IPS-18c (cell line): ENCODE results near the gene NOP58.
"Not testable (repeated sequence)": the region's sequence is repeated elsewhere in the genome, so short reads cannot be mapped to it uniquely, and the experiment has no call there.

Source experiments
- H3K4me3 ChIP-seq: 2 replicates; pipeline ENCODE4 v1.7.0; 2013; ENCODE audit warnings: low read depth, mild to moderate bottlenecking, low read length, moderate library complexity; ENCODE audit not compliant: insufficient read depth
- H3K9me3 ChIP-seq: one replicate; pipeline ENCODE4 v1.6.1; 2013; ENCODE audit warnings: mild to moderate bottlenecking, low read length, moderate library complexity; ENCODE audit not compliant: control insufficient read depth, insufficient read depth

NOP58 gene, protein sequence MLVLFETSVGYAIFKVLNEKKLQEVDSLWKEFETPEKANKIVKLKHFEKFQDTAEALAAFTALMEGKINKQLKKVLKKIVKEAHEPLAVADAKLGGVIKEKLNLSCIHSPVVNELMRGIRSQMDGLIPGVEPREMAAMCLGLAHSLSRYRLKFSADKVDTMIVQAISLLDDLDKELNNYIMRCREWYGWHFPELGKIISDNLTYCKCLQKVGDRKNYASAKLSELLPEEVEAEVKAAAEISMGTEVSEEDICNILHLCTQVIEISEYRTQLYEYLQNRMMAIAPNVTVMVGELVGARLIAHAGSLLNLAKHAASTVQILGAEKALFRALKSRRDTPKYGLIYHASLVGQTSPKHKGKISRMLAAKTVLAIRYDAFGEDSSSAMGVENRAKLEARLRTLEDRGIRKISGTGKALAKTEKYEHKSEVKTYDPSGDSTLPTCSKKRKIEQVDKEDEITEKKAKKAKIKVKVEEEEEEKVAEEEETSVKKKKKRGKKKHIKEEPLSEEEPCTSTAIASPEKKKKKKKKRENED

DNA sequence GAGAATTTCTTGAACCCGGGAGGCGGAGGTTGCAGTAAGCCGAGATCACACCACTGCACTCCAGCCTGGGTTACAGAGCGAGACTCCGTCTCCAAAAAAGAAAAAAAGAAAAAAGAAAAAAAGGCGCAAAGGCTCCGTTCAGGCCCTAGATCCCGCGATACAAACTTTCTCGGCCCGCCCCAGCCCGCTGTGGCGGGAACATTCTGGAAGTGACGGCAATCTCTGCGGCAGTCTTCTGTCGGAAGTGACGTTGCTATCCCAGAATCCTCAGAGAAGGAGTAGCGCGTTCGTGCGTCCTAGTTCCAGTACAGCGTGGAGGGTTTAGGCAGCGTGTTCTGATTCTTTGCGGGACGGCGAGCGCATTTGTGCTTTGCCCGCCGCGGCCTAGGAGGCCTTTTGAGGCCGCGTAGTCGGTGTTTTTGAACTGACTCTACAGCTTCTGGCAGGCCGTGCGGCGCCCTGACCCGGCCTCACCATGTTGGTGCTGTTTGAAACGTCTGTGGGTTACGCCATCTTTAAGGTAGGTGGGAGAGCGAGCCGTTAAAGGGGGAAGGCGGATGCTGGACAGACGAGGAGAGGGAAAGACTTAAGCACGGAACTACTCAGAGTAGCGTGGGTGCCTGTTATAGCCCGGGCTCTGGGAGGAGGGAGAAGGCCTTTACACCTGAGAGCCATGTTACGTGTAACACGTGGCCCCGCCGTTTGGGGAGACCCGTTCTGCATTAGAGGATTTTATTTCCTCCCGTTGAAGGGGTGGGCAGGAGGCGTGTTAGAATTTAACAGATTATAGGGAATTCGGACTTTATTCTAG lies at the start of gene NOP58:
TSS of gene NOP58 (plus strand) at position 297 of the 811 bp plus-strand sequence. CDS start at position 476, 179 bp downstream.
- no peaks in the 10 kb centered on the region for H3K9me3 ChIP-seq
- peak within 1 kb of the TSS; percentile 82 for H3K4me3 ChIP-seq

DNA sequence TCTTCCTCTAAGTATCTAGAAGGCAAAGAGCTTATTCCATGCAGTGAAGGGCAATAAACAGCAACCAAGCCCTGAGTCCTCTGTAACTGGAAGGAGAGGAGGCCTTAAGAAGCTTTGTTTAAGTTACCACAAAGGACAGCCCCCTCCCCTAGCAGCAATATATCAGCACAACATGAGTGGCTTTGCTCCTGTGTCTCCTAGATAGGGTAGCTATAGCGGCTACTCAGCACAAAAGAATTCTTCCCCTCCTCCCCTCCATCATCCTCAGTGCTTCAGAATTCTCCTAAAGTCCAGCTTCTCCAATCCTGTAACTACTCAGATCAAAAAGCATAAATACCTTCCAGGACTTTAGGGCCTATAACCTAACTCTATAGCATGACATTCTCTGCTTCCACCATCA lies 43.7 kb upstream of the NOP58 start:
- H3K4me3 ChIP-seq: no peak overlapping the region
- H3K9me3 ChIP-seq: no peaks in the 10 kb centered on the region

DNA sequence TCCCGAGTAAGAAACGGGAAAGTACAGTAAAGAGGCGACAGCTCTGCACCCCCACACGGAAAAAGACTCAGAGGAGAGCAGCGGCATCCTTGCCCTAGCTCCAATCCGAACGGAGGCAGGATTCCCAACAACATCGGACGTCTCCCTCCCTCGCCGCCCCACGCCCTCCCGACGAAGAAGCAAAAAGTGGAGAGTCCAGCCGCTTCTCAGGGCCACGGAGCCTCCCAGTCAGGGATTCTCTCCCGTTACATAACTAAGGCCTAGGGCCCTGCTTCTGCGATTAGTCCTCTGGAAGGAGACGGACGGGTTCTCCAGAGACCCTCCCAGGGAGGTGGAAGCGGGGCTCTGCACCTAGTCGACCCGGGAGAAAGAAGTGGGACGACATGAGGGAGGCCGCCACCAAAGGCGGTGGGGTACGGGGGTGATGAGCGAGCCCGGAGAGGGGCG lies 27.8 kb upstream of the NOP58 start:
- peak overlapping the region; percentile 97 for H3K4me3 ChIP-seq
- peaks cover 3% of the 10 kb centered on the region for H3K9me3 ChIP-seq

DNA sequence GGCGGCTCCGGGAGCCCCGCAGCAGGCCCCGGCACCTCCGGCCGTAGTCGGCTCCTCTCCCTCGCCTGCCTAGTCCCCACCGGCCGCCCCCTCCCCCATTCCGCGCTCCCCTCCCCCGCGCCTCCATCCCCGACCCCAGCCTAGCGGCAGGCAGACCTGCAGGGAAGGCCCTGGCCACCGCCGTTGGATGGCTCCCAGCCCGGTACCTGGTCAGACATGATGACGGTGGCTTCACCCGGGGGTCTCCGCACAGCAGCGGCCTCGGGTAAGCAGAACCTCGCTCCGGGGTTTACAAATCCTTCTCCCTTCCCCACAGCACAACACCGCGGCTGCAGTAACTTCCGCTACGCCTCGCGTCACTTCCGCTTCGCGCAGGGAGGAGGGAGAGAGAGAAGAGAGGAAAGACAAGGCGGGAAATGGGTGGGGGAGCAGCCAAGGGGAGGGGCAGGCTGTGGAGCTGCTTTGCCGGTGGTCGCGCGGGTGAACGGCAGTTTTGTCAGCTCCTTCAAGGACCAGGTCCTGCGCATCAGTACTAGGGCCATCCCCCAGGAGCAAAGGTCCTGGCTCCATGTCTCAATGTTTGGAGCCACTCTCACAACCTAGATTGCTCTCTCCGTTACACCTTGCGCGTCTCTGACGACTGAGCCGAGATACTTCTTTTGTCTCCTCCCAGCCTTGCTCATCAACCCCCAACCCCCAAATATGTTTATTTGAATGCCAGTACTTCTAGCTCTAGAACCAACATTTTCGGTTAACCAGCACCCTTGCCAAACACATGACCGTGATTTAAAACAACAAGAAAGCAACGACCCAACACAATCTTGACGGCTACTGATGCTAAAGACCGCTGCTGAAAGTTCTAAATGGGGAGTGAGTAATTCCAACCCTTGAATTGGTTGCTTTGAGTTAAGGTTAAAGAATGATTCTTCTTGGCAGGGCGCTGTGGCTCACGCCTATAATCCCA lies 27.0 kb upstream of the NOP58 start, which contains the start of gene SUMO1:
TSS of gene SUMO1 (minus strand) at position 364 of the 964 bp plus-strand sequence. CDS start at position 218, 146 bp downstream.
- H3K4me3 ChIP-seq: peak within 1 kb of the TSS; percentile 97
- peaks cover 3% of the 10 kb centered on the region for H3K9me3 ChIP-seq

DNA sequence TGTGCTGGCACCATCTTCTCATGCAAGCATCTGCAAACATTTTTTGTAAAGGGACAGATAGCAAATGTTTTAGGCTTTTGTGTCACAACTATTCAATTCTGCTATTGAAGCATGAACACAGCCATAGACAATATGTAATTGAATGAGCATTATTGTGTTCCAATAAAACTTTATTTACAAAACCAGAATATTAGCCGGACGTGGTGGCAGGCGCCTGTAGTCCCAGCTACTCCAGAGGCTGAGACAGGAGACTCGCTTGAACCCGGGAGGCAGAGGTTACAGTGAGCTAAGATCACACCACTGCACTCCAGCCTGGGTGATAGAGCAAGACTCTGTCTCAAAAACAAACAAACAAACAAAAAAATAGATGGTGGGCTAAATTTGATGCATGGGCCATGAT lies 17.9 kb upstream of the NOP58 start:
- H3K9me3 ChIP-seq, H3K4me3 ChIP-seq: not testable (repeated sequence)

DNA sequence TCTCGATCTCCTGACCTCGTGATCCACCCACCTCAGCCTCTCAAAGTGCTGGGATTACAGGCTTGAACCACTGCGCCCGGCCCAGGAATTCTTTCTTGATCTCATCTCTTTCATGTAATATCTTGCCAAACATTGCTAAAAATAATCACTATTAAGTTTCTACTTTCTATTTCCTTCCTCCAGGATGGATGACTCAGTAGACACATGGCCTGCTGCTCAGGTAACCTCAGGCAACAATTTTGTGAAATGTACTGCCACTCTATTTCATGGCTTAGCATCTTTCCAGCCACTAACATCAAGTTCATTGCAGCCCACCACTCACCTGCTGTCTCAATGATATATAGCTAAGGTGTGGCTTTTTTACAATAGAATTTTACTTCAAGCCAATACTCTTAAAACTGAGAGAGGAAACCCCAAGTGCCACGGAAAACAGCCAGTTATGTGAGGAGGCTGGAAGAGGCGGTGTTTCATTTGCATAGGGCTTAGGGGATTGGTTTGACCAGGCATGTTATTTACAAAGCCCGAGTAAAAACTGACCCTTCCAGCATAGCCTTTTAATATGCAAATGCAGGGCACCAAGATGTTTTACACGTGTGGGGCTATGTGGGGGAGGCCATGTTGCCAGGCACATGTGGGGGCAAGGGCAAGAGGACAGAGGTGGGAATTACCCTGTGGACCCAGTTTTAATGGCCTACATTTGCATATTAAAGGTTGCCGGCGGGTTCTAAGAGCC lies 15.9 kb upstream of the NOP58 start:
- Histone ChIP-seq H3K9me3 (no peaks in the 10 kb centered on the region), H3K4me3 (no peak overlapping the region)

DNA sequence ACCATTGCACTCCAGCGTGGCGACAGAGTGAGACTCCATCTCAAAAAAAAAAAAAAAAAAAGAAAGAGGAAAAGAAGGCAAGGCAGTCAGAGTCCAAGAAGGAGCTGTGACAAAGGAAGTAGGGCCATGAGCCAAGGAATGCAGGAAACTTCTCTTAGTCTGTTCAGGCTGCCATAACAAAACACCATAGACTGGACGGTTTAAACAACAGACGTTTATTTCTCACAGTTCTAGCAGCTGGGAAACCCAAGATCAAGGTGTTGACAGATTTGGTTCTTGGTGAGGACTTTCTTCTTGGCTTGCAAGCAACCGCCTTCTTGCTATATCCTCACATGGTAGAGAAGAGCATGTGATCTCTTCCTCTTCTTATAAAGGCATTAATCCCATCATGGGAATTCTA lies 14.1 kb upstream of the NOP58 start:
- no peak overlapping the region for H3K4me3 ChIP-seq
- no peaks in the 10 kb centered on the region for H3K9me3 ChIP-seq

DNA sequence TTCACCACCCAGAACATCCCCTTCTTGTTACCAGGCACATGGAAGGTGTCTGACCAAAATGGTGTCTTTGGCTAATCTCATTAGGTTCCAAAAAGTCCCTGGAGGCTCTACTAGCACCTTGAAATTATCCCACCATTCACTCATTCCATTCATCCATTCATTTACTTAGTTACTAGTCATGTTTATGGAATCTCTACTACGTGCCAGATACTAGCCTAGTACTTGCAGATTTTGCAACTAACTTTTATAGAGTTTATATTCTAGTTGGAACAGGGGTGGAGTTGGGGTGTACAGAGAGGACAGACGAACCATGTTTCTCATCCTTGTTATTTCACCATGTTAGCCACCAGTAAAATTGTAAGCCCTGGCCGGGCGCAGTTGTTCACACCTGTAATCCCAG lies 4.0 kb upstream of the NOP58 start:
- H3K9me3 ChIP-seq: no peaks in the 10 kb centered on the region
- no peak overlapping the region for H3K4me3 ChIP-seq

DNA sequence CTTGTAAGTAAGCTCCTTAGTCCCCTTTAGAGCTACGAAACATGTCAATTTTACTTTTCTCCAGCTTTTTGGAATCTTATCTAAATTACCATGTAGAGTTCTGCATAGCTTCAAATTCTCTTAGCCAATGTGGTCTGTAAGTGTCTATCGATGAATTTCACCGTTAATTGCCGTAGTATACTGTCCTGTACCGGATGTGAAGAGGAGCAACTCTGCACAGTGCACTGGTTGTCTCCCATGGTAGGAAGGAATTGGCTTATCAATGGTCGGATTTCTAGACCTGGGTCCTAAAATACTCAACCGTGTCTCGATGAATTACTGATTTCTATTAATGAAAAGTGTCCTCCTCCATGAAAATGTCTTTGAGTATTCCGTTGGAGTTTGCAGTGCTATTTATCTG lies 1.9 kb downstream of the NOP58 start:
- peak overlapping the region; percentile 82 for H3K4me3 ChIP-seq
- no peaks in the 10 kb centered on the region for H3K9me3 ChIP-seq

DNA sequence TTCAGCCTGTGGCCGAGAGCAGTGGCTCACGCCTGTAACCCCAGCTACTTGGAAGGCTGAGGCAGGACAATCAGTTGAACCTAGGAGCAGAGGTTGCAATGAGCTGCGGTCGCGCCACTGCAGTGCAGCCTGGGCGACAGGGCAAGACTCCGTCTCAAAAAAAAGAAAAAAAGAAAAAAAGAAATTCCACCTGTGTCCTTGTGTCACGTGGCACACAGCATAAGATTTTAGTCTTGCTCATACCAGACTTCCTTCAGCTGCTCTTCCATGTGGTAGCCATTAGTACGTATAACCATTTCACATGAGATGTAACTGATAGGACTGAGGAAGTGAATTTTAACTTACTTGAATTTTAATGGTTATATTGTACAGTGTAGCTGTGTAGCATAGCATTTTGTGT lies 4.0 kb downstream of the NOP58 start:
- no peaks in the 10 kb centered on the region for H3K9me3 ChIP-seq
- H3K4me3 ChIP-seq: no peak overlapping the region

DNA sequence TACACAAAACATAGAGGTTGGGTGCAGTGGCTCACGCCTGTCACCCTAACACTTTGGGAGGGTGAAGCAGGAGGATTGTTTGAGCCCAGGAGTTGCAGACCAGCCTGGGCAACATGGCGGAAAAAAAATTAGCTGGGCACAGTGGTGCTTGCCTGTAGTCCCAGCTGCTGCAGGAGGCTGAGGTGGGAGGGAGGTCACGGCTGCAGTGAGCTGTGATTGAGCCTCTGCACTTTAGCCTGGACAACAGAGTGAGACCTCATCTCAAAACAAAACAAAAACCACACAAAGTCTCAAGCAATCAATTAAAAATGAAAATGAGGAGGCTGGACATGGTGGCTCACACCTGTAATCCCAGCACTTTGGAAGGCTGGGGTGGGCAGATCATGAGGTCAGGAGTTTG lies 4.9 kb downstream of the NOP58 start:
- Histone ChIP-seq H3K4me3 (no peak overlapping the region), H3K9me3 (no peaks in the 10 kb centered on the region)

DNA sequence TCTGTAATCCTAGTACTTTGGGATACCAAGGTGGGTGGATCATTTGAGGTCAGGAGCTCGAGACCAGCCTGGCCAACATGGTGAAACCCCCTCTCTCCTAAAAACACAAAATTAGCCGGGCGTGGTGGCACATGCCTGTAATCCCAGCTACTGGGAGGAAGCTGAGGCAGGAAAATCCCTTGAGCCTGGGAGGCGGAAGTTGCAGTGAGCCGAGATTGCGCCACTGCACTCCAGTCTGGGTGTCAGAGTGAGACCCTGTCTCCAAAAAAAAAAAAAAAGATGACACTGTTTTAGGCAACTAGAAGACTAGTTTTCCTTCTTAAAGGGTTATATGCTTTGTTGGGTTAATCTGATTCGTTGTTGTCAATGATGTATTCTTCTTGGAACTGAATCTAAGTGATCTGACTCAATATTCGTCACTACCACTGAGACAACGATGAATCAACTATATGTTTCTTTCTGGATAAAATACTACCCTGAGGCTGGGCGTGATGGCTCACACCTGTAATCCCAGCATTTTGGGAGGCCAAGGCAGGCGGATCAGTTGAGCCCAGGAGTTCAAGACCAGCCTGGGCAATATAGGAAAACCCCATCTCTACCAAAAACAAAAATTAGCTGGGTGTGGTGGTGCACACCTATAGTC lies 10.6 kb downstream of the NOP58 start:
- not testable (repeated sequence) for H3K4me3 ChIP-seq, H3K9me3 ChIP-seq

DNA sequence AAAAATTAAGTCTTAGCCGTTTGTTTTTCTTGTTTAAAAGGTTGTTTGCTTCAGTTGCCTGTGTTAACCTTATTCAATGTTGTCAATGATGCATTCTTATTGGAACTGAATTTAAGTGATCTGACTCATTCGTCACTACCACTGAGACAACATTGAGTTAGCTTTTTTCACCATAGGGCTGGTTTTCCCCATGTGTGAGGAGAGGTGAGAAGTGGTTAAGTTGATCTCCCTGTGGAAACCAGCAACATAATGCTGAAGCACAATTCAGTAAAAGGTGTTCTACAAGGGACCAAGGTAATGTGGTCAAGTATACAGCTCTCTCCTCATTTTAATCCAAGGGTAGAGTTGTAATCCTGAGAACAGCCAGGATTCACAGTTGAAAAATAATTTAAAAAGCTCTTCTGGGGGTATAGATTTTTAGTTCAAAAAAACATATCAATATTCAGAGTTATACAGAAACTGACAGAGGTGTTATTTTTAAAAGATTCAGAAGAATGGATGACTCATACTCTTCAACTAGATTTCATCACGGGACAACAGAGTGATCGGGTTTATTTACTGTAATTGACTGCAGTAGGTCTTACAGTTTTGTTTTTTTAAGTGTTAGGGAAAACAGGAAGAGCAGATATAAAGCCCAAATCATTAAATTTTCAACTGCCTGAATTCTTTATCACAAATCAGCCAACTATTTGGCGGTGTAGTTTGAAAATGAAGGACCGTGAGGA lies 12.6 kb downstream of the NOP58 start:
- peaks cover 2% of the 10 kb centered on the region for H3K9me3 ChIP-seq
- H3K4me3 ChIP-seq: no peak overlapping the region

DNA sequence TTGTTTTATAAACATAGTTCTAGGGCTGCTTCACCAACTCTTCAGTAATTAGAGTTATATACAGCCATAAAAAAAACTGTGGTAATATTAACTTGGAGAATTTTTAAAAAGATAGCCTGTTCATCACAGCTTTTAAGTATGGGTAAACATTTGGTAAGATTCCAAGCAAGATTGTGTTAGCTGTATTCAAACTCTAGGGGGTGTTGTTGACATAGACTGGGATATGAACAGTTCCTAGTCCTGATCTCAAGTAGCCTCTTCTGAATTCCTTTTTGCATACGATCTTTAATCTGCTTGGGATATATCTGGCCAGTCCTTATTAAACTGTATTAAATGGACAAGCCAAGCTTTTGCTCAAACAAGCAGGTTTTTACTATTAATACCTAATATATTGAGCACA lies 13.4 kb downstream of the NOP58 start:
- Histone ChIP-seq H3K4me3 (no peak overlapping the region), H3K9me3 (peaks cover 2% of the 10 kb centered on the region)

DNA sequence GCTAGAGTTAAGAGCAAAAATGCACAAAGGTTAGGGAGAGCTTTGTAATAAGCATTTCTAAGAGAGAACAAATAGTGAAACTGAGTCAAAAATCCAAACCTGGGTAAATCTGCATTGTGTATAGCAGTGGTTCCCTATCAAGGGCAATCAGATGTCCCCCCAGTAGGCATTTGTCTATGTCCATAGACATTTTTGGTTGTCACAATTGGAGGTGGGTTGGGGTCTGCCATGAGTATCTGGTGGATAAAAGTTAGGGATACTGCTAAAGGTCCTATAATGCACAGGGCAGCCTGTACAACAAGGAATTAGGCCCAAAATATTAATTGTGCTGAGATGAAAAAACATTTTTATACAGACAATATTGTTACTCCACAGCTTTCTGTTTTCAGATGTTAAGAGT lies 21.0 kb downstream of the NOP58 start:
- H3K9me3 ChIP-seq: no peaks in the 10 kb centered on the region
- H3K4me3 ChIP-seq: no peak overlapping the region
